Mesenteric fat pad (tissue), 1 donor: ENCODE measurements around the gene ZNF407. TPM values are rescaled to one million over a fixed set of nuclear protein-coding genes. Genes with fewer than 3 reads are reported as not detected.

Experiments used
- DNase-seq: peaks from one replicate; pipeline ENCODE4 v3.0.0-alpha.2; 2020; ENCODE audit warnings: low spot score
- total RNA-seq: library from RNA; stranded (reverse); fragmentation: NEBNext Ultra II Directional; extraction: Animal tissue kit (Norgen Biotek cat#: 25700); gene quantifications from one replicate; pipeline ENCODE4 v1.2.1, GENCODE V29; 2021
- donor health status: DM: yes; HTN: yes; CAD: no.

ZNF407 gene
- total RNA-seq, 1 donor from 2014 or later = 14.4 TPM

DNA sequence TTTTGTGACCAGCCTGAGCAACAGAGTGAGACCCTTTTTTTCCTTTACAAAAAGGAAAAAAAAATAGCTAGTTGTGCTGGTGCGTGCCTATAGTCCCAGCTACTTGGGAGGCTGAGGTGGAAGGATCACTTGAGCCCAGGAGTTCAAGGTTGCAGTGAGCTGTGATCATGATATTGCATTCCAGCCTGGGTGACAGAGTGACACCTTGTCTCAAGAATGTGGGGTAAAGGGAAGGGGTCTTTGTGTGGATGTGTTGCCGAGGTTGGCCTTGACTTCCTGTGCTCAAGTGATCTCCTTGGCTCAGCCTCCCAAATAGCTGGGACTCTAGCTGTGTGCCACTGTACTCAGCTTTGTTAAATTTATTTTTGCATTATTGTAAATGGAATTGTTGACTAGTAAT, 120.6 kb downstream of the ZNF407 start:
- DNase-seq = no peak

DNA sequence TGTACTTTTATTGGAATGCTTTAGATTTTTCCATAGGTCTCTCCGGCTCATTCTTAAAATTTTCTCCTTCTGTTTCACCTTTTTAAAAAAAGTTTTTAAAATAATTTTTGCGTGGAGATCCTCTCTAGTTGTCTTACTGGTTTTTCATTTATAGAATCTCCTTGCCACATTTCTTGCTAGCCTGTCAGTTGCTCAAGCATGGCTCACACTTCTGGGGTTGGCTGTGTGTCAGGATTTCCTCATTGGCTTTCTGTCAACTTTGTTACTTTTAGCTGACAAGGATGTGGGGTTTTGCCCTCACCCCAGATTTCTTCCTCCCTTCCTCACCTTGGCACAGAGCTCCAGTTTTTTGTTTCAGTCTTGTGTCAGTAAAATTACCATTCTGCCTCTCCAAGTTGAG, 124.6 kb downstream of the ZNF407 start:
- DNase-seq = no peak

DNA sequence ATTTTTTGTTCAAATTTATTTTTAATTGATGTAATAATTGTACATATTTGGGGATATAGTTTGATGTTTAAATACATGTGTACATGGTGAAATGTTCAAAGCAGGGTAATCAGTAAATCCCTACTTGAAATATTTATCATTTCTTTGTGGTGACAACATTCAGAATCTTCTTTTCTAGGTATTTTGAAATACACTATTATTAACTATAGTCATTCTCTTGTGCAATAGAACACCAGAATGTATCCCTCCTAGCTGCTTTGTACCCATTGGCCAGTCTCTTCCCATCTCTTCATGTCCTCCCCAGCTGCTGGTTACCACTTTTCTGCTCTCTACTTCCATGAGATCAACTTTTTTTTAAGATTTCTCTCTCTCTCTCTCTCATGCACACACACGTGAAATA, 126.5 kb downstream of the ZNF407 start:
- DNase-seq = no peak

GRCh38 chr18:74725690-74726089, 128.0 kb downstream of the ZNF407 start:
- DNase-seq = no peak

DNA sequence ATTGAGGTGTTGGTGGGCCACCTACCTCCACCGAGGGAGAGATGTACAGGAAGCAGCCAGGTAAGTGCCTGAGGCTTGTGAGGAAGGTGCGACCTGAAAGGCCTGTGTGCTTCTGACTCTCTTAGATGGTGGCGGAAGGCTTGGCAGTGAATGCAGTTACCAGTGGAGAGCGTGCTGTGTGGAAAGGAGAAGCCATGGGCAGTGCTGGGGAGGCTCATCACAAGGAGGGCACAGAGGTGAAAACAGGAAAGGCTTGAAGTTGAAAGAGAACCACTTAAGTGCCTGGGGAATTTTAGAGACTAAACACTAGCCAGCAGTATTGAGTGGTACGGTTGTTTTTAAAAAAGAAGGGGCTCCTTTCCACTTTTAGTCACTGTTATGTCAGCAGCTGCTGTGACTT, 130.9 kb downstream of the ZNF407 start:
- DNase-seq = no peak

- DNase-seq = no peak
Measured at GRCh38 chr18:74731097-74731496, 133.4 kb downstream of the ZNF407 start.

GRCh38 chr18:74732380-74732779, 134.7 kb downstream of the ZNF407 start:
- no peak for DNase-seq

DNA sequence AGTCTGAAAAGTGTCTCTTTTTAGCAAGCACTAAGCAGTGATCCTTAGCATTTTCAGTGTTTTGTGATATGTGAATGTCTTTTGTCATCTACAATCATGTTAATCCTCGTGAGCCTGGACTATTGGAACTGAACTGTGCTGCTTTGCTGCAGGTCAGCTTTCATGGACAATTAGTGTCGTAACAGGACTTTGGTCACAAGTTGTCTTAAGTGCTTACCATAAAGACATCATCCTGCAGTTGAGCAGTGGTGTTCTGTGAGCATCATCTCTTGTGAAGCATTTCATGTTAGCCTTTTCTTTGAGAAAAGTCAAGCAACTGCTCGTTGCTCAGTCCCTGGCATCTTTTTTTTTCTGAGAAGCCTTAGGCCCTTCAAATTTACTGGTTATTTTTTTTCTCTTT, 135.9 kb downstream of the ZNF407 start:
- no peak for DNase-seq

- no peak for DNase-seq
Measured at GRCh38 chr18:74734013-74734444, 136.4 kb downstream of the ZNF407 start.

DNA sequence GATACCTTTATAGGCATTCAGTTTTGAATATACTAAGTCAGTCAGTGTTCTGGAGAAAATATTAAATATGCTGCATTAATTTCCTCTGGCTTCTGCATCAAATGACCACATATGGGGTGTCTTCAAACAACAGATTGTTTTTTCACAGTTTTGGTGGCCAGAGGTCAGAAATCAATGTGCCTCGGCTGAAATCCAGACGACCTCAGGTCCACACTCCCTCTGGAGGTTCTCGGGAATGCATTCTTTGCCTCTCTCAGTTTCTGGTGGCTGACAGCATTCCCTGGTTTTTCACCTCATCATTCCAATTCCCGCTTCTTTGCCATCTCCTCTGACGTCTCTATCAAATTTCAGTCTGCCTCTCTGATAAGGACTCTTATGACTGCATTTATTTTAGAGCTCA, 142.3 kb downstream of the ZNF407 start:
- no peak for DNase-seq

GRCh38 chr18:74742573-74743243, 145.0 kb downstream of the ZNF407 start:
- DNase-seq = no peak

DNA sequence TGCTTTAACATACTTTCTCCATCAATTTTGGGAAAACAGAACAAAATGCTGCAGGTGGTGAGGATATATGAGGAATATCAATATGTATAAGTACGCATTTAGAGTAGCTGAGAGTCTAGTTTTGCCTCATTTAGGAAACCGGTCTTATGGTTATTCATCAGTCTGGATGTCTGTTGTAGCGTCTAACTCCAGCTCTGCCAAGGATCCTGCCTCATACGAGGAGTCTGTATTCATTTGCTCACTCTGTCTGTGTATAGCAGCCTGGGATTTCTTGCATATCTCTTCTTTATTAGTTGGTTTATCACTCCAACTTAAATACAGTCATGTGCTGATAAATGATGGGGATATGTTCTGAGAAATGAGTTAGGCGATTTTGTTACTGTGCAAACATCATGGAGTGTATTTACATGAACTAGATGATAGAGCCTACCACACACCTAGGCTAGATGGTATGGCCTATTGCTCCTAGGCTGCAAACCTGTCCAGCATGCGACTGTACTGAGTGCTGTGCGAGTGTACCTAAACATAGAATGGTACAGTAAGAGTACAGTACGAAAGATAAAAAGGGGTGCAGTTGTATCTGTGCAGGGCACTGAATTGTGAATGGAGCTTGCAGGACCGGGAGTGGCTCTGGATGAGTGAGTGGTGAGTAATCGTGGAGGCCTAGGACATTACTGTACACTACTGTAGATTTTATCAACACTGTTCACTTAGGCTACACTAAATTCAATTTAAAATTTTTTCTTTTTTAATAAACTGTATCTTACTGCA, 148.1 kb downstream of the ZNF407 start:
- no peak for DNase-seq

DNA sequence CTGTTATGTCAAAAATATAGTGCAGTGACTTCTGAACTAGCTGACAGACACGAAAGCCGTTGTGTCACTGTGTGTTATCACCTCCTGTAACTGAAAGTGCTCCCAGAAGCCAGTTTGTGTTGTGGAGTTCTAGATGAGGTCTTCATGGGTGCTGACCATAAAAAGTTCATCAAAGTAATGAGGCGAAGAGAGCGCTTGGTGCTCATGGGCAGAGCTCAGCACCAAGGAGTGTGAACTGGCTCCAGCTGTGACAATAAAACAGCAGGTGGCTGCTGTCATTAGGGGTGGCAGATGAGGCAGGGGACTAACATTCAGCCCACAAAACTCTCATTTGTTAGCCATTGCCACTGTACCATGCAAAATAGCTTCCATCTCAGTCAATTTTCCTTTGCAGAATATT, 151.1 kb downstream of the ZNF407 start:
- DNase-seq = no peak

DNA sequence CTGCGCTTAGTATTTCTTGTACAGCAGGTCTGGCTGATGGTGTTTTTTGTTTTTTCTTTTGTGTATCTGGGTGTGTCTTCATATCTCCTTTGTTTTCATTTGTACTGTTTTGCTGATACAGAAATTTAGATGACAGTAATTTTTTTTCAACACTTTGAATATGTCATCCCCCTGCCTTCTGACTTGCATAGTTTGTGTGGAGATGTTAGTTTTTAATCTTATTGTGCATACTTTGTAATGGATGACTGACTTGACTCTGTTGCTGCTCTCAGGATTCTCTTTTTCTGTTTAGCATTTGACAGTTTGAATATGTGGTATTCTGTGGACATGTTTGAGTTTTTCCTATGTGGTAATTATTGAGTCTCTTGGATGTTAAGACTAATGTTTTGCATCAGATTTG, 161.3 kb downstream of the ZNF407 start:
- DNase-seq = no peak

GRCh38 chr18:74760026-74760425, 162.4 kb downstream of the ZNF407 start:
- DNase-seq = no peak

GRCh38 chr18:74760436-74760835, 162.8 kb downstream of the ZNF407 start:
- no peak for DNase-seq

GRCh38 chr18:74766251-74766650, 168.6 kb downstream of the ZNF407 start:
- no peak for DNase-seq

GRCh38 chr18:74768096-74768495, 170.4 kb downstream of the ZNF407 start:
- DNase-seq = no peak

GRCh38 chr18:74773171-74773624, 175.5 kb downstream of the ZNF407 start:
- DNase-seq = no peak

DNA sequence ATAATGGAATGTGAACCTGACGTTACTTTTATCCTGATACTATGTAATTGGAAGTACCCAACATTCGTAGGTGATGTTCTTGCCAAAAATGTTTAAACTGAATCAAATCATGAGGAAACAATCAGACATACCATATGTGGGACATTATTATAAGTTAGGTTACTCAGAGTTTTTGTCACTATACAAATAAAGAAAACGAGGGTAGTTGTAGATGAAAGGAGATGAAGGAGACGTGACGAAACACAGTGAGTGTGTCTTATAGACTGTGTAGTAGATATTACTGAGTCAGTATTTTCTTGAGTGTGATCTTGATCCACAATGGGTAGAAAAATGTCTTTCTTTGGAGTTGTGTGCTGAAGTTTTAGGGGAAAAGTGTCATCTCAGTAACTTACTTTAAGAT, 176.8 kb downstream of the ZNF407 start:
- no peak for DNase-seq

GRCh38 chr18:74775239-74775638, 177.6 kb downstream of the ZNF407 start:
- no peak for DNase-seq

GRCh38 chr18:74778191-74778847, 180.6 kb downstream of the ZNF407 start:
- no peak for DNase-seq
